ENCODE data around the gene KLHDC4. TPM values are rescaled to one million over a fixed set of nuclear protein-coding genes. Genes with fewer than 3 reads are reported as not detected.

KLHDC4 gene
- polyA plus RNA-seq, 2 of the 4 experiments (the other 2 are of a cell fraction), result 25.9 to 37.2 TPM

GRCh38 chr16:87724490-87725291, 41.1 kb downstream of the KLHDC4 start:
- H3K4me2 ChIP-seq, result no peak overlapping the region
- no peak for TF ChIP-seq FOSB (CRISPR knock-in tag; IDR thresholded peaks at IDR 0.05)
- TF ChIP-seq E2F6 (IDR thresholded peaks at IDR 0.05; ENCODE audit: borderline replicate concordance, low read depth), result no peak
- no peak for TF ChIP-seq ELK1 (IDR thresholded peaks at IDR 0.05; ENCODE audit: low read depth, low read length)
- TF ChIP-seq CBX2 (IDR thresholded peaks at IDR 0.05; ENCODE audit: borderline replicate concordance, low read depth), result no peak
- TF ChIP-seq MAZ (IDR thresholded peaks at IDR 0.05; ENCODE audit: borderline replicate concordance, low read depth, low read length), result no peak
- TF ChIP-seq RCOR1 (IDR thresholded peaks at IDR 0.05; ENCODE audit: low read depth, low read length), result no peak
- TF ChIP-seq BHLHE40 (IDR thresholded peaks at IDR 0.05; ENCODE audit: low read depth, low read length), result no peak
- TF ChIP-seq EHF (CRISPR knock-in tag; IDR thresholded peaks at IDR 0.05), result no peak
- no peak for TF ChIP-seq RFX5 (IDR thresholded peaks at IDR 0.05)
- ChIA-PET CTCF (interaction anchor here (0.8 to 1.2 kb wide), 3 partner anchors 15 to 147 kb away, joined by 3 to 4 read pairs (median 3); no protein-coding TSS in a partner anchor), POLR2A (no interaction called here)
- FAIRE-seq, result no peak
- H3K9me3 ChIP-seq, result no peaks in the 10 kb centered on the region
- H3K4me1 ChIP-seq, result peaks cover 4% of the 10 kb centered on the region; the same call in 1 of the 3 replicates
- no peak overlapping the region for H3K4me3 ChIP-seq
- no peak for ATAC-seq
- no peak overlapping the region for H3K27ac ChIP-seq
- 92% methylated on average over 19 of the region's 19 CpGs for whole genome bisulfite sequencing (ENCODE audit: missing lambda C conversion rate)
- DNase-seq (ENCODE audit: low read depth in 1 of 2, low spot score in 1 of 2), result no peak

GRCh38 chr16:87723226-87723623, 42.6 kb downstream of the KLHDC4 start:
- ATAC-seq (no peak), DNase-seq (ENCODE audit: low read depth in 1 of 2, low spot score in 1 of 2) (no peak), FAIRE-seq (no peak)
- ChIA-PET CTCF (no interaction called here), POLR2A (no interaction called here)
- peaks cover 7% of the 10 kb centered on the region; the same call in 1 of the 3 replicates for H3K4me1 ChIP-seq
- WGBS (ENCODE audit: missing lambda C conversion rate), result 87% methylated on average over 12 of the region's 12 CpGs
- TF ChIP-seq CBX8 (IDR thresholded peaks at IDR 0.05) (no peak), CTCF (IDR thresholded peaks at IDR 0.05) (no peak), HDAC2 (IDR thresholded peaks at IDR 0.05) (no peak), FOSL2 (IDR thresholded peaks at IDR 0.05) (no peak), FOSL2 (CRISPR knock-in tag; IDR thresholded peaks at IDR 0.05) (no peak), JUNB (IDR thresholded peaks at IDR 0.05) (no peak), EP300 (IDR thresholded peaks at IDR 0.05) (no peak)
- no peak overlapping the region for H3K4me2 ChIP-seq
- no peak overlapping the region for H3K27ac ChIP-seq
- no peaks in the 10 kb centered on the region for H3K9me3 ChIP-seq
- no peak overlapping the region for H3K4me3 ChIP-seq

GRCh38 chr16:87722590-87723225, 43.1 kb downstream of the KLHDC4 start:
- H3K27ac ChIP-seq, result no peak overlapping the region
- no peak for TF ChIP-seq EP300 (IDR thresholded peaks at IDR 0.05)
- TF ChIP-seq NFE2L2 (conservative IDR thresholded peaks at IDR 0.05; ENCODE audit: low read length), result no peak
- ChIA-PET POLR2A (no interaction called here), CTCF (no interaction called here)
- peaks cover 7% of the 10 kb centered on the region; the same call in 1 of the 3 replicates for H3K4me1 ChIP-seq
- FAIRE-seq (no peak), DNase-seq (ENCODE audit: low read depth in 1 of 2, low spot score in 1 of 2) (no peak), ATAC-seq (no peak)
- no peak overlapping the region for H3K4me2 ChIP-seq
- H3K4me3 ChIP-seq, result no peak overlapping the region
- H3K9me3 ChIP-seq, result no peaks in the 10 kb centered on the region
- 93% methylated on average over 19 of the region's 19 CpGs for WGBS (ENCODE audit: missing lambda C conversion rate)
